HEK293T (cell line): ENCODE data around the gene HLA-E.
"Not testable (repeated sequence)": the region's sequence is repeated elsewhere in the genome, so short reads cannot be mapped to it uniquely, and the experiment has no call there.

ENCODE experiments used
- BHLHE40 ChIP-seq: fragments of 450-650 bp; IDR thresholded peaks from 2 replicates; pipeline ENCODE4 v1.6.1; 2016; ENCODE audit warnings: mild to moderate bottlenecking, moderate library complexity, borderline replicate concordance
- ELF4 ChIP-seq: fragments of 450-650 bp; IDR thresholded peaks from 2 replicates; pipeline ENCODE4 v1.6.1; 2017; ENCODE audit warnings: antibody characterized with exemption
- FOXA1 ChIP-seq: fragments of 450-650 bp; IDR thresholded peaks from 2 replicates; pipeline ENCODE4 v1.6.1; 2016; ENCODE audit warnings: mild to moderate bottlenecking
- FOXM1 ChIP-seq: fragments of 450-650 bp; IDR thresholded peaks from 2 replicates; pipeline ENCODE4 v1.6.1; 2017; ENCODE audit warnings: mild to moderate bottlenecking, borderline replicate concordance
- HDGF ChIP-seq: fragments of 450-650 bp; IDR thresholded peaks from 2 replicates; pipeline ENCODE4 v1.6.1; 2017; ENCODE audit warnings: antibody characterized with exemption, borderline replicate concordance
- L3MBTL2 ChIP-seq: fragments of 450-650 bp; conservative IDR thresholded peaks from 2 replicates; pipeline ENCODE4 v1.6.1; 2016; ENCODE audit warnings: mild to moderate bottlenecking
- TARDBP ChIP-seq: fragments of 450-650 bp; IDR thresholded peaks from 2 replicates; pipeline ENCODE4 v1.6.1; 2016

DNA sequence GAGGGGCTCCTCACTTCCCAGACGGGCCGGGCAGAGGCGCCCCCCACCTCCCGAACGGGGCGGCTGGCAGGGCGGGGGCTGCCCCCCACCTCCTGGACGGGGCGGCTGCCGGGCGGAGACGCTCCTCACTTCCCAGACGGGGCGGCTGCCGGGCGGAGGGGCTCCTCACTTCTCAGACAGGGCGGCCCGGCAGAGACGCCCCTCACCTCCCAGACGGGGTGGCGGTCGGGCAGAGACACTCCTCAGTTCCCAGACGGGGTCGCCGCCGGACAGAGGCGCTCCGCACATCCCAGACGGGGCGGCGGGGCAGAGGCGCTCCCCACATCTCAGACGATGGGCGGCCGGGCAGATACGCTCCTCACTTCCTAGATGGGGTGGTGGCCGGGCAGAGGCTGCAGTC is 9.4 kb downstream of the HLA-E start:
- TF ChIP-seq ELF4, HDGF, FOXM1, FOXA1, BHLHE40, TARDBP, L3MBTL2: not testable (repeated sequence)
